HG03571 (cell line): Measurements from ENCODE around the gene COL26A1.
"Not testable (repeated sequence)": the region's sequence is repeated elsewhere in the genome, so short reads cannot be mapped to it uniquely, and the experiment has no call there.

ENCODE experiments used
- ATAC-seq: cut with Tn5 transposase; IDR thresholded peaks from one replicate; pipeline ENCODE4 v1.9.1; 2021; ENCODE audit not compliant: unreplicated experiment

COL26A1 gene

GRCh38 chr7:101401390-101402080 lies 38.9 kb downstream of the COL26A1 start:
- ATAC-seq = no peak

DNA sequence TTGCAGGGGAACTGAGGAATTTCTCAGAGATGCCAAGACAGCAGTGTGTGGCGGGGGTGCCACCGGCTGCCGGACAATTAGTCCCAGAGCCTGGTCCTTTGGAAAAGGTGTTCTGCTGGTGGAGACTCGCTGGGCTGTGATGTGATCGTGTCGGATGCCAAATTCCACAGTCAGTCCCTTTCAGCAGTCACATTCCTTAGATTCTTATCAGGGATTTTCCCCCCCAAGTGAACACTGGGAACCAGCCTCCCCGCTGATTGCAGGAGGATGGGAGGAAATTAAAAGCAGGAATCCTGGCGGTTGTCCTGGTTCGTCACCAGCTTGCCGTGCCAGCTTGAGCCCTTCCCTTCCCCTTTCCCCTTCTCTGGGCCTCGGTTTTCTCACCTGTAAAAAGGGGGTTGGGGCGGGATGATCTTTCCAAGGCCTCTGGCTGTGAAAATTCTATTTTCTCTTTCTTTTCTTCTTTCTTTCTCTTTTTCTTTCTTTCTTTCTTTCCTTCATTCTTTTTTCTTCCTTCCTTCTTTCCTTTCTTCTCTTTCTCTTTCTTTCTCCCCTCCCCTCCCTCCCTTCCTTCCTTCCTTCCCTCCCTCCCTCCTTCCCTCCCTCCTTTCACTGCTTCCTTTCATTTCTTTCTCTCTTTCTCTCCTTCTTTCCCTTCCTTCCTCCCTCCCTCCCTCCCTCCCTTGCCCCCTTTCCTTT lies 39.6 kb downstream of the COL26A1 start:
- no peak for ATAC-seq

DNA sequence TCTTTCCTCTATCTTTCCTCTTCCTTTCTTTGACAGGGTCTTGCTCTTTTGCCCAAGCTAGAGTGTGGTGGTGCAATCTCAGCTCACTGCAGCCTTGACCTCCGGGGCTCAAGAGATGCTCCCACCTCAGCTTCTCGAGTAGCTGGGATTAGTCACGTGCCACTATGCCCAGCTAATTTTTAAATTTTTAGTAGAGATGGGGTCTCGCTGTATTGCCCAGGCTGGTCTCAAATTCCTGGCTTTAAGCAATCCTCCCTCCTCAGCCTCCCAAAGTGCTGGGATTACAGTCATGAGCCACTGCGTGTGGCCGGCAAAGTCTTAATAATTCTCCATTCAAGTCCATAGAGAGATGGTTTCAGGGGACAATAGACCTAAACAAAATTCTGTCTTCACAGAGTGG lies 40.2 kb downstream of the COL26A1 start:
- ATAC-seq = no peak

DNA sequence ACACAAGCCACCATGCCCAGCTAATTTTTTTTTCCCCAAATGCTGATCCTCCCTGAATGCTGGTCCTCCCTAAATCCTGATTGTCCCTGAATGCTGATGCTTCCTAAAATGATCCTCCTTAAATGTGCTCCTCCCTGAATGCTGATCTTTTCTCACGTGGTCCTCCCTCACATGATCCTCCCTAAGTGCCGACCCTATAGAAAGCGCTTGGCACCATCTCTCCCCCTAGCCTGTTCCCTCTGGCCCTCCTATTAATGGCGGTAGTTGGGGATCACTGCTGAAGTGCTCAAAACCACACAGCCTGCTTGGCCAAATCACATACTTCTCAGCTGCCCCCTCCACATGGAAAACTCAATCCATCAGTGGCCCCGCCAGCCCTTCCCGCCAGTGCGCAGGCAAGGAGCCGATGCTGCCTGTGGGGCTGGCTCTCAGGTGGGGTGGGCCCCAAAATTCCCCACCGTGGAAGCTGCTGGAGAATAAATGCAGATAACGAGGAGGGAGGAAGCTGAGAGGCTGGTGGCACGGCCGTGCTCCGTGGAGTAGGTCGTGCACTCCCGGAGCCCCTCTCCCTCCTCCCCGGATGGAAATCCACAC lies 42.9 kb downstream of the COL26A1 start:
- no peak for ATAC-seq

DNA sequence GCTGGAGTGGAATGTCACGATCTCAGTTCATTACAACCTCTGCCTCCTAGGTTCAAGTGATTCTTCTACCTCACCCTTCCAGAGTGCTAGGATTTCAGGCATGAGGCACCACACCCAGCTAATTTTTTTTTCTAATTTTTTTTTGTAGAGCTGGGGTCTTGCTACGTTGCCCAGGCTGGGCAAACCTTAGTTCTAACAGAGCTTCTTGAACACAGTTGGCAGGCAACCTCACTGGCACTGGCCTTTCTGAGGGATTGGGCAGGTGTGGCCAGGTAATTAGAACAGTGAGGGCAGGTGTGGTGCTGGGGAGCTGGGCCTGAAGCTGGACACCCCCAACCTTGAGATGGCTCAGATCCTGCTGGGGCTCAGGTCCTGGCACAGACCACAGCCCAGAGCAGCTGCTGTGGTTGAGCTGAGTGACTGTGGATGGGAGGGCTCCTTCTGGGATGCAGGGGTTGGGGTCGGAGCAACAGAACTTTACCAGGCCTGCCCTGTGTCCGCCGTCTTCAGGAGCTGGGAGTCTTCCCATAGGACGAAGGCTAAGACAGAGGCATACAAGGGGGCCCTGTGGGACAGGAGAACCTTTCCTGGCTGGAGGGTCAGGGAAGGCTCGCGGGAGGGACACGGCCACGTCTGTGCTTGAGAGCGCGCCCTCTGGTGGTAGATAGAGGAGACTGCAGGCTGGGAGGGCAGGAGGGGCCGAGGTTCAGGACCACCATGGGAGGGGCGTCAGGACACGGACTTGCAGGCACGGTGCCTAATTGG lies 48.2 kb downstream of the COL26A1 start:
- ATAC-seq = no peak

DNA sequence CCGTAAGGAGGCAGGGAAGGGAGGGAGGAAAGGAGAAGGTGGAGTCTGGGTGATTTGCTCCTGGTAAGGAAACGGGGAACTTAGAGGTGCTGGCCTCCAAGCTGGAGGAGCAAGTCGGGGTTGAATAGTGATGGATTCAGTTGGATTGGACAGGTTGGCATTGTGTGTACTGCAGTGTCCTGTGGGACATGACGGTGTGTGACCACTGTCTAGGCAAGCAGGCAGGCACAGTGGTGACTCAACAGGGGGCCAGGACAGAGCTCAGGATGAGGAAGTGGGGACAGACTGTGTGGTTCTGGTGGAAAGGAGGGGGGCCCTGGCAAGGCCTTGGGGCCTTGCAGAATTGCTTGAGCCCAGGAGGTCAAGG lies 48.8 kb downstream of the COL26A1 start:
- ATAC-seq = no peak

- no peak for ATAC-seq
These were observed 50.3 kb downstream of the COL26A1 start for GRCh38 chr7:101412976-101413375.

- no peak for ATAC-seq
These were observed 56.0 kb downstream of the COL26A1 start for GRCh38 chr7:101418694-101419093.

- no peak for ATAC-seq
These were observed 57.2 kb downstream of the COL26A1 start for GRCh38 chr7:101419831-101420230.

GRCh38 chr7:101420436-101420835 lies 57.8 kb downstream of the COL26A1 start:
- no peak for ATAC-seq

DNA sequence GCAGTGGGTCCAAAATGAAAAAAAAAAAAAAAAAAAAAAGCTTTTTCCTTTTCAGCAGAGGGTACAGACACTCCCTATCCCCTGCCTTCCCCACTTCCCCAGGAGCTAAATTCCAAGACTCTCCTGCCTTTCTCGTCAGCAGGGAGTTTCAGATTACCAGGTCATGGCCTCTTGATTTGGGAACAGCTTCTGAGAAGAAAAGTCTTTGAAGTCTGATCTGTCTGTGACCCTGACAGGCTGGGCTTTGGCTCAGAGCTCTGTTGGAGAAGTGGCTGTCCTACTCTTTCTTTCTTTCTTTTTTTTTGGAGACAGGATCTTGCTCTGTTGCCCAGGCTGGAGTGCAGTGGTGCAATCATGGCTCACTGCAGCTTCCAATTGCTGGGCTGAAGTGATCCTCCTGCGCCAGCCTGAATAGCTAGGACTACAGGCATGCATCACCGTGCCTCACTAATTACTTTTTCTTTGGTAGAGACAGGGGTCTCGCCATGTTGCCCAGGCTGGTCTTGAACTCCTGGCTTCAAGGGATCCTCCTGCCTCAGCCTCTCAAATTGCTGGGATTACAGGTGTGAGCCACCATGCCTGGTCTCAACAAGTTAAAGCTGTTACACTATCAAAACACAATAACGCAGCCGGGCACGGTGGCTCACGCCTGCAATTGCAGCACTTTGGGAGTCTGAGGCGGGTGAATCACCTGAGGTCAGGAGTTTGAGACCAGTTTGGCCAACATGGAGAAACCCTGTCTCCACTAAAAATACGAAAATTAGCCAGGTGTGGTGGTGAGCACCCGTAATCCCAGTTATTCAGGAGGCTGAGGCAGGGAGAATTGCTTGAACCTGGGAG lies 59.9 kb downstream of the COL26A1 start:
- no peak for ATAC-seq

DNA sequence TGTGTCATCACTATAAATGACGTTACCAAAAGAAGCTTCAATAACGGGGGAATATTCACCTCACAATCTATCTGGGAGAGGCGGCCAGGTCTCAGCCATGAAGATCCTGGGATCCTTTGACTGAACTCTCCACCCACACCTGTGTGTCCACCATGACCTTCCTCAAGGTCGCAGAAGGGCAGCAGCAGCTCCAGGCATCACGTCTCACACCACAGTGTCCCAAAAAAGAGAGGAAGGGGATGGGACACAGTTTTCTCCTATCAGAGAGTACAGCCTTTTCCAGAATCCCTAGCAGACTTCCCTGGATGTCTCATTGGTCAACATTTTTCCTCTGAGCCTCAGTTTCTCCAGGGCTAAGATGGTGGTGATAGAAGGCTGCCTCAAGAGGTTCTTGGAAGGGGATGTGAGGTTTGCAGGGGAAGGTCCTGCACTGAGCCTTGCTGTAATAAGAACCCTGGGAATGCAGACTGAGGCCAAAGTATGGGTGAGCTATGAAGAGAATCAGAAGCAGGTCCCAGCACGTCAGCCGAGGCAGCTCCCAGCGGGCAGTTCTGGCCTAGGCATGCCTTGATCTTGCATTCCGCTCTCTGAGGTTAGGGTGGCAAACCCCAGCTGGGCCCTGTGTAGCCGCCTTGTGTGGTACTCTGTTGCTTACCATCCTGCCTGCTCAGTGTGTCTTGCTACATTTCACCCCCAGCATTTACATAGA lies 63.8 kb downstream of the COL26A1 start:
- ATAC-seq = no peak

- no peak for ATAC-seq
These were observed 65.6 kb downstream of the COL26A1 start for GRCh38 chr7:101428093-101428866.

- ATAC-seq = no peak
These were observed 69.6 kb downstream of the COL26A1 start for GRCh38 chr7:101432316-101432715.

DNA sequence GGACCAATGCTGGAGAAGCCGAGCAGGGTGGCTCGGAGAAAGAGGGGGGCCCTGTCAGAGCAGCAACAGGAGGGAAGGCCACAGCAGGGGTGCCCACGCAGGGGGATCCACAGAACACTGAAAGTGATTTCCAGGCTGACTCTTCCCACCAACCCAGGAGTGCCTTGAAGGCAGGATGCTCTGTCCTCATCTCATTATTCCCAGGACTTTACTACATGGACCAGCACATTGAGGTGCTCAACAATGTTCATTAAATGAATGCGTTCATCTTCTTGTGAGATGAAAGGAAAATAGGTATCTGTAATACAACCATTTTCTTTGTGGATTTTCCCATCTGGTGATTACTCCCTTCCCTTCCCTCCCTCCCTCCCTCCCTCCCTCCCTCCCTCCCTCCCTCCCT lies 71.0 kb downstream of the COL26A1 start:
- ATAC-seq = no peak

GRCh38 chr7:101434155-101434554 lies 71.5 kb downstream of the COL26A1 start:
- not testable (repeated sequence) for ATAC-seq

- no peak for ATAC-seq
These were observed 73.0 kb downstream of the COL26A1 start for GRCh38 chr7:101435461-101436220.

DNA sequence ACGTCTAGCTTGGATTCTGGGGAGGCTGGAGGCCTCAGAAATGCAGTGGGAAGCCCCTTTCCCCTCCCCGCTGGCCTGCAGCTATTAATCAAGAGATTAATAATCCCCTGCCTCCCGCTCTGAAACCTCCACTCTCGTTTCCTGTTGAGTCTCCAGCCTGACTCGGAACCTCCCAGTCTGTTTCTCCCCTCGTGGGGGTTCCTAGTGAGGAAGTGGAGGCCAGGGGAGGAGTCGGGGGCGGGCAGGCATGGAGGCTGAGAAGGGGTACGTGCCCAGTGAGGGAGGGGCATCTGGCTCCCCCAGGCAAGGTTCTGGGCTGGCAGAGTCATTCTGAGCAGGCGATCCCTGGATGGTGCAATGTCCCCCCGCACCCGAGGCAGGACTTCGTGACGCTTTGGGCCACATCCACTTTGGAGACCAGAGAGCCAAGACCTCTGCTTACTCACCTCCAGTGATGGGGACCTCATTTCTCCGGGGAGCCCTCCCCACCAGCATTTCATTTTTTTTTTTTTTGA lies 73.6 kb downstream of the COL26A1 start:
- no peak for ATAC-seq
